GM18519 (cell line): ENCODE measurements around the gene DCT.

Source experiments
- ATAC-seq: cut with Tn5 transposase; IDR thresholded peaks from one replicate; pipeline ENCODE4 v1.9.1; 2021; ENCODE audit warnings: mild to moderate bottlenecking, moderate library complexity; ENCODE audit not compliant: unreplicated experiment, low FRiP score

Gene DCT

GRCh38 chr13:94408314-94409036 is 71.0 kb downstream of the DCT start:
- no peak for ATAC-seq

GRCh38 chr13:94400874-94401273 is 78.6 kb downstream of the DCT start:
- no peak for ATAC-seq

DNA sequence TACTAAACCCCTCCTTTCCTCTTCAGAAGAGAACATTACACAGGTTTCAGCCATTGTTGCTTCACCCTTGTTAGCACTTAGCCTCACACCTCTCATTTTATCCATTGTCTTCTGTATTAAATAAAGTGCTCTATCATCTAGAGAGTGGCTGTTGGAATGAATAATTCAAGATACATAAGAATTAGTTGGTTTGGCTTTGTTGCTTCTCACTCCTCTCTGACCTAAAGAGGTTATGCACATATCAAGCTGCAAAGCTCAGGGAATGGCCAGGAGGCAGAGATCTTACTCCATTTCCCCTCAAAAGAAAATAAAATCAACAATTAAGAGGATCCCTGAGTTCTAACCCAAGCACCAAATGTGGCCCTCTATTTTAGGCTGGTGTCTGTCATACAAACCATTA is 79.7 kb downstream of the DCT start:
- no peak for ATAC-seq

DNA sequence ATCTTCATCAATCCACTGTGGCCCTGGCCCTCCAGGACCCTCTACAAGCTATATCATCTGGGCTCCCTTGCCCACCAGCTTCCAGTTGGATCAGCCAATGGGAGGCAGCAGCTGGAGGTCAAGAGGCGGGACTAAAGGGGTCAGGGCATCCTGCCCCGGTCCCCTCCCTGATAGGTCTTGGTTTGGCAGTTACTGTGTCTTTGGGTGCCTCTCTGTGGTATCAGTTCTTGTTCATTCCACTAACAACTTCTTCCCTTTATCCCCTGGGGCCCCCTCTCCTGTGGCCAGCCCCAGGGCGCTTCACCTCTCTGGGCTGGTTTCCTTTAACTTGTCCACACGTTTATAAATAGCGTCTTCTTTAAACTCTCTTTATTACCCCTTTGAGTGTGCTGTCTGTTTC is 83.6 kb downstream of the DCT start:
- ATAC-seq = no peak

- no peak for ATAC-seq
Measured at GRCh38 chr13:94394723-94395122, 84.8 kb downstream of the DCT start.

- no peak for ATAC-seq
Measured at GRCh38 chr13:94390881-94391280, 88.6 kb downstream of the DCT start.

GRCh38 chr13:94389604-94390351 is 89.7 kb downstream of the DCT start:
- ATAC-seq = no peak

GRCh38 chr13:94387047-94387446 is 92.4 kb downstream of the DCT start:
- no peak for ATAC-seq
